ENCODE data around the gene ERC2.
"Not testable (repeated sequence)": the region's sequence is repeated elsewhere in the genome, so short reads cannot be mapped to it uniquely, and the experiment has no call there.

ERC2 gene

DNA sequence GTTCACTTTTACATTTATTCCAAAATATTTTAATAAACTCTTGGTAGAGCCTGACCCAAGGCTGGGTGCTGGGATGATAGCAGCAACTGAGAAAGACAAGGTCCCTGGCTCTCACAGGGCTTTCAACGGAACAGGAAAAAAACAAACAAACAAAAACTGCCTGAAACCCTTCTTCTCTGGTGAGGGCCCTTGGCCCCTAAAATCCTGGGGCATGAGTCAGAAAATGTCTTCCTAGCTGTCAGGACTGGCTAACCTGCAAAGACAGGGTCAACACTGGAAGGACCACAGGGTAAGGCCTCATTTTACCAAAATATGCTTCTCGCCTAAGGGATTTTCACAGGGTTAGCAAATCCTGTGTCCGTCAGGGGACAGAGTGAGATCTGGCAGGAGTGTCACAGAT lies 935.5 kb downstream of the ERC2 start:
- DNase-seq: no peak

DNA sequence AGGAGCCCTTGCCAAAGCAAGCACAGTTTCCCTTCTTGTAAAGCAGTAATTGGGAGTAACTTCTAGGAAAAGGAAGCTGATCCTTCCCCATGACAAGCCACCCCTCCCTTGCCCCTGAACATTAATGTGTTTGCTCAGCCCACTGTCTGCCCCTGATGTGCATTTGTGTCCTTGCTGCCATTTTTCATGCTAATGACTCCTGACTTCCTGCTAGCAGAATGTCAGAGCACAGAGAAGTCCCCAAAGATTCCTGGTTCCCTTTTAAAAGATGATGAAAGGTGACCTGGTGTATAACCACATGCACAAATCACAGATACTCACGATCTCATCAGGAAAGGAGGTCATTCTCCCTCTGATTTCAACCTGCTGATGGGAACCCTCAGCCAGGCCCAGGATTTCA lies 936.9 kb downstream of the ERC2 start:
- no peak for DNase-seq

DNA sequence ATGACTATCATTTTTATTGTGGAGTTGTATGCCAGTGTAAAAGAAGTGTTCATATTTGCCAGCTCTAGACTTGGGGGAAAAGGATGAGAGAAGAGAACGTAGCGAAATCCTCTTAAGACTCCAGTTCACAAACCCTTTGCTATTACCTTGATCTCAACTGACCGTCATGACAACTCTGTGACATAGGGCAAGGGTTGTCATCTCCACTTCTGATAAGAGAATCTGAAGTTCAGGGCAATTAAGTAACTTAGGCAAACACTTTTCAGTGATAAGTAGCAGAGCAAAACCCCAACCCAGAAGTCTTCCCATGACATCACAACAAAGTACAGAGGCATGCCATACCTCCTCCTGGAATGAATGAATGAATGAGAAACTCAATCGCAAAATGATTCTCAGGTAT lies 940.9 kb downstream of the ERC2 start:
- DNase-seq: no peak

DNA sequence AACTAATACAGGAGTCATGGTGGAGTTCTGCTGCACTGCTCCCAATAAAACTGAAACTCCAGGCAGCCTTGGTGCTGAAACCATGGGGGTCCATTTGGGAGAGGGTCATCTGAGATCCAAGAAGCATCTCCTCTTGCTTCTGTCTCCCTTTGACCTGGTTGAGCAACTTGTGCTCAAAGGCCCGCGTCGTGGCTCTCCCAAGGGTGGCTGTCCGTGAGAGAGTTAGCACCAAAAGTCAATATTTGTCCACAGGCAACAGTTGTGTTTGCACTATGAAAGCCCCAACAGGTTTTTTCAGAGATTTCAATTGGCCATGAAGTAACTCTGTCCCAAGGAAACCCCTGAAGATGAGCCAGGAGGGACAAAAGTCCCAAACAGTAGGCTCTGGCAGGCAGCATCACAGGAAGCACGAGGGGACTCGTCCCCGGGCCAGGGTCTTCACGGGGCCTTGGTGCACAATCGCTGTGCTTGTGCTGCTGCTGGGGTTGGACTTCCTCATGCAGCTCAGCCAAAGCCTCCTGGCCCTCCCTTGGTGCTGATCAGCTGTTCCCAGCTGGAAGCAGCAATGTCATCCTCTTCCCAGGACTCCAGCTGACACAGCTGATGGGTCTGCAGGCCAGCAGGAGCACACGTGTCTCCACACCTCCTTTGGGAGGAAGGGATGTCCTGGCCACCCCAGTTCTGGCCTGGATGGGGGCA lies 941.8 kb downstream of the ERC2 start:
- DNase-seq: no peak

DNA sequence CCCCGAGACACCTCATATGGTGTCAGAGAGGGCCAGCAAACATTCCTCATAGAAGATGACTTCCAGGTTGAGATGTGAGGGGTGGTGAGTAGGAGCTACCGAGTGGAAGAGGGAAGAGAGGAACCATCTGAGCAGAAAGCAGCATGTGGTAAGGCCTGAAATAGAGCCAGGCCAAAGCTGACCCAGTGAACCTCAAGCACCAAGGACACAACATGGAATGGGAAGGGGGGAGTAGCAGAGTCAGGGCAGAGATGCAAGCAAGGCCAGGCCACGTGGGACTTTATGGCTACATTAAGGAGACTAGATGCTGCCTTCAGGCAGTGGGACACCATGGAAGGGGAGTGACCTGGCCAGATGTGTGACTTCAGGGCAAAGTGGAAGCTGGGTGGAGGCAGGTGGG lies 942.8 kb downstream of the ERC2 start:
- no peak for DNase-seq

DNA sequence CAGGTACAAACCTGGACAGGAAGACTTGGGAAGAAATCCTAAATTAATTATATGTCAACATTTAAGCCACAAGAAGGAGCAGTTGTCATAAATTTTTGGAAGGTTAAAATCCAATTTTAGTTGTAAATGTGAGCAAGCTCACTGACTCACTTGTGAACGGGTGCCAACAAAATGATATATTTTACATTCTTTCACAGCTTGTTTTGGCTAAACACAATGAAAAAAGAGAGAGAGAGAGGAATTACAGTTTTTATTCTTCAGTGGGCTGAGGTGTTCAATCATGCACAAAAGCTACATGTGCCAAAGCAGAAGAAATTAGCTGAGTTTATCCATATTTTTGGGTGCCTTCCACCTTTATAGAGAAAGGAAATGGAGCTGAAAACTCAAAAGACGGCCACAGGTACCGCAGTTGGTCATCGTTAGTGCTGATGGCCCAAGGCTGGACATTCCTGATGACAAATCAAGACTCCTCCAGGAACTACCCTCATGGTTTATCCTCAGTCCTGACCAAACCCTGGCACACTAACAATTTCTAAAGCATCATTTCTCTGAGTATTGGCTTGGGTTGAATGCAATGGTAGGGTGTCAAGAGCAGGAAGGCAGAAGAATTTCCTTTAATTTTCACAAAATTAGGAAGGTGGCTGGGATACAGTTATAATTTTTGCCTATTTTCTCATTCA lies 943.6 kb downstream of the ERC2 start:
- DNase-seq: peak; percentile 14

DNA sequence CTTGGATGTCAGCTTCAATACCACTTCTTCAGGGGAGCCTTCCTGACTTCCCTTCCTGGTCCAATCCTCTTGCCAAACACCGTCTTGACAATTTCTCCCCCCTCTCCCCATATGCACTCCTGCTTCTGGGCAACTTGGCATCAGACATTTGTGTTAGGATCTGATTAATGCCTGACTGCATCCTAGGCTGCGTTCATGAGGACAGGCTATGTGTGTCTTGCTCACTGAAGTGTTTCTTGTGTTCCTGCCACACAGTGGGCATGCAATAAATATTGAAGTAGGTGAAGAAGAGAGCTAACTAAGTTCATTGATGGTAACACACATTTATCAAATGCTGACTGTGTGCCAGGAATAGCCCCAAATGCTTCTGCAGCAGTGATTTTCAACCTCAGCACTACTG lies 944.8 kb downstream of the ERC2 start:
- DNase-seq: no peak

DNA sequence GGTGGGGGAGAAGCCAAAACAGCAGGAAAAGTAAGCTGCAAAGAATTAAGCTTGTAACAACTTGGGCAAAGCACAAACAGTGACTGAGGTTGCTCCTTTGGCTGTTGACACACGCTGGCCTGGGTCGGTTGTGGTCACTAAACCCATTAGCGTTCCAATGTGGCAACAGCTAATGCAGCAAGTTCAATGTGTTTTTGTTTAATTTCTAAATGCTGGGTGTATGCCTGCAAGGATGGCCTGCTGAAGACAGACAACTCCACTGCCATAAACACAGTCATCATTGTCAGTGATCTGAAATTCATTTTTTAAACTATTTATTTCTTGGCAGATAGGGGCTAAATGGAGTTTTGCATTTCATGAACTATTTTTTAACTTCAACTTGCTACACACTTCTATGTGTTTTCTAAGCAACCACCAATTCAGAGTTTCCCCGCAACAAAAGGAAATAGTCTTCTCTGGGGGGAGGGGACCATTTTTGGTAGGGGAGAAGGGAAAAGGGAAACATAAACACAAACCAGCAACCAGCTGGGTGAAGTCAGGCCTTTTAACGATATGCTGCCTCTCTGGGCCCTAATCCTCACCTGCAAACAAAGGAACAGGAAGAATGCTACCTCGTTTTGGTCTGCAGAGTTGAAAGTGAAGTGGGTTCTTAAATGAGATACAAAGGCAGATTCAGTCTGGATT lies 946.4 kb downstream of the ERC2 start:
- DNase-seq: no peak

DNA sequence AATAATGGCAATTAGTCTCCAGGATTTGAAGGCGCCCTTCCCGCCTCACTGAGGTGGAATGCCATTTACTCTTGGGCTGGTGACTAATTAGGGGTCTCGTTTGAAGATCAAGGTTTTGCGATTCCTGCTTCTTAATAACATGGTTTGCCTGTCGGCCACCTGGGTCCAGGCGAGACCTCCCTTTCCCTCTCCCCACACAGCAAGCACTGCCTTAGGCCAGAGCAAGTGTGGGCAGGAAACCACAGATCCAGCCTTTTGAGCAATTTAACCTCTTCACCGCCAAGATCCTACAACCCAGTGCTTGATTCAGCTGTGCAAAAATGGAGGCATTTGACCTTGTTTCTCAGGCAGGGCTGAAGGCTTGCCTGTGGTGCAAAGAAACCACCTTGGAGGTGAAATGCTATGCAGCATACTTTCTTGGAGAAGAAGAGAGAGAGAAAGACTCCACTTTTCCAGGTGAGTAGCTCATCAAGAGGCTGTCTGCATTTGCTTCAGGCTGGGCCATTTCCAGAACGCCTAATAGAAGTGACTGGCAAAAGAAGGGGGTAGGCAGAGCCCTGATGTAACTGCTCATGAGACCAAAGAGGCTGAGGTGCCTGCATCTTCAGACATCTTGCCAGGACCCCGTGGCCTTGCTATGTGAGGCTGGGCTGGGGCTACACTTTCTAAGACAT lies 947.1 kb downstream of the ERC2 start:
- no peak for DNase-seq

DNA sequence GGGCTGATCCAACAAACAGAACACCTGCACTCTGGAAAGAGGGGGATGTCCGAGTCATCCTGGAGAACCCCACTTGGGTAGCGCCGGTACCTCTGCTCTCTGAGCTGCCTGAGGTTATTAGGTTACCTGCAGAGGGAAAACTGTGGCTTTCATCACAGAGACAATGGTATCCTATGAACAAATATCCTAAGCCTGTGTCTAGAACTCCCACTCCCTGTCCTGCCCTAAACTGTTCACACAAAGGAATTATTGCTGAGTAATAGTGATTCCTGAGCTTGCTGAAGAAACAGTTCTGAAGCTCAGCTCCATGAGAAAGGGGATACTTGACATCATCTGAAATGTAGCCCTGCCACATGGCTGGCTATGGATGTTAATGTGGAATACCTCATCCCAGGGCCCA lies 949.2 kb downstream of the ERC2 start:
- DNase-seq: no peak

DNA sequence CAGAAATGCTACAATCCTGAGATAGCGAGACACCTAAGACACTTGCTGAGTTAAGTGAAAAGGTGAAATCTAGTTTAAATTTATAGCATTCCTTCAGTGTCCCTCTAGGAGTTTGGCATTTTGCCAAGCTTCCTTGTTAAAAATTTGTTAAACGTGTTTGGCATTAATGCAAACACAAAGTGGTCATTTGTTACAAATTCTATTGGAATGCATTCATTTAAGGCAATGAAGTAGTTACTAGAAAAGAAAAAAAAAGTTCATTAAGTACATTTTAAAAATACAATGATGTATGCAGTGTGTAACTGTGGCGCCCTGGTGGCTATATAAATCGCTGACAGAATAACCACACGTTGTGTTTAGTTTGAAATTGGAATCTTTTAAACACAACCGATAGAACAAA lies 949.8 kb downstream of the ERC2 start:
- no peak for DNase-seq

DNA sequence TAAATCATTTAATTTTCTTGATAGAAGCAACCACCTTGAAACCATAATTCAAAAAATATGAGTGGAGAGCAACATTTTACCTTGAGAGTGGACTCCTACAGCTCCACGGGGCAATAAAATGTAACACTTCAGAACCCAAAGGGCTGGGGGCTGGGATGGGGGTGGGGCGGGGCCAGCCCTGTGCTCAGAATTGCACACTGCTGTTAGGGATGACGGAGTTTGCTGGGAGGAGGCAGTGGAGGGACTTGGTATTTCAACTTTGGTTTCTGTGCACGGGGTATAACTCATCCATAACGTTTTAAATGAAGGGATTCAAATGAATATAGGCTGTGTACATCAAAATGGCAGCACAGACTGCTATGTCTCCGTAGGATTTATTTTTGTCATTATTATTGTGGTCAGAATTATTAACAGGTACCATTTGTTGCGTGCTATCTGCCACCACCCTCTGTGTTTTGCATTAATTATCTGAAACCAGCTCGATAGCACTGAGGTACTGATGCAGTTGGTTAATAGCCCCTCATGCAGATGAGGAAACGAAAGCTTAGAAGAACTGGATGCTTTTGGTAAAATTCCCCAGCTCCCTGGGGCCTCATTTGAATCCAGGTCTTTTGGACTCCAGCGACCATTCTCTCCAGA lies 951.8 kb downstream of the ERC2 start:
- no peak for DNase-seq

DNA sequence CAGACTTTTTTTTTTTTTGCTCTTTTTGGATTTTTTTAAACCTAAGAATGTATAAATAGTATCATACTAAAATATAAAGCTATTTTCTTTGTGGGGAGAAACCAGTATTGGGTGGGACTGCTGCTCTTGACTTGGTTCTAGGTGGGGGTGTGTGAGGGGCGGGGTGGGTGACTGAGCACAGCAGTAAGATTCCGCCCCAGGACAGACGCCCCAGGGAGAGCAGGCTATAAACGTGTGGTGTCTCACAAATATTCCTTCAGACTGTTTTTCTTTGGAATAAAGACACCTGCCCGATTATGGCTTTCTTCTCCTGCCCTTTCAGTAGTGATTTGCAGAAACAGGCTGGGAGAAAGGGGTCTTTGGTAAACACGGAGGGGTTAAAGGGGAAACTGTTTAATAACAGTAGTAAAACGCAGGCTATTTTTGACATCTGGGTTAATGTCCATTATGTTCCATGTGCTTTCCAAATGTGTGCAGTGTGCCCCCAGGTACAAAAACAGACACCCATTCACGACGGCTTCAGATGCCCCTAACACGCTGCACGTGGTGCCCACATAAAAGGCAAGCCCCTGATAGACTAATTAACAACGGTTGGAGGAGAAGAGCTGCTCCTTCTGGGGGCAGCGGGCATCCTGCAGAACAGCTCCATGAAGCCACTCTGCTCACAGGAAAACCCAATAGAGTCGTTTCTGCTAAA lies 952.6 kb downstream of the ERC2 start:
- DNase-seq: no peak

DNA sequence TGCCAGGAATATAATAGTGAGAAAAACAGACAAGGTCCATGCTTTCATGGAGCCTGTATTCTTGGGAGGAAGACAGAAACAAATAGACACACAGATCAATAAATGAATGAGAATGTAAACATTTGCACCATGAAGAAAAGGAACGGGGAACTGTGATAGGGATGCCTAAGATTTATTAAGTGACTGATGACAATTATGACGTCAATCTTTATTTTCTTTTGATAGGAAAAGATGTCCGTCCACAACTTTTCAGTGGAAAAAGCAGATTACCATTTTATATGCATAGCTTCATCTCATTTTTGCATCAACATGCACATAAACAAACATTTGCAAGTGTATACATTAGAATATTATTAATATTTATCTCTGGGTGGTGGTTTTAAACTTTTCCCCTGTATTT lies 953.3 kb downstream of the ERC2 start:
- DNase-seq: no peak

DNA sequence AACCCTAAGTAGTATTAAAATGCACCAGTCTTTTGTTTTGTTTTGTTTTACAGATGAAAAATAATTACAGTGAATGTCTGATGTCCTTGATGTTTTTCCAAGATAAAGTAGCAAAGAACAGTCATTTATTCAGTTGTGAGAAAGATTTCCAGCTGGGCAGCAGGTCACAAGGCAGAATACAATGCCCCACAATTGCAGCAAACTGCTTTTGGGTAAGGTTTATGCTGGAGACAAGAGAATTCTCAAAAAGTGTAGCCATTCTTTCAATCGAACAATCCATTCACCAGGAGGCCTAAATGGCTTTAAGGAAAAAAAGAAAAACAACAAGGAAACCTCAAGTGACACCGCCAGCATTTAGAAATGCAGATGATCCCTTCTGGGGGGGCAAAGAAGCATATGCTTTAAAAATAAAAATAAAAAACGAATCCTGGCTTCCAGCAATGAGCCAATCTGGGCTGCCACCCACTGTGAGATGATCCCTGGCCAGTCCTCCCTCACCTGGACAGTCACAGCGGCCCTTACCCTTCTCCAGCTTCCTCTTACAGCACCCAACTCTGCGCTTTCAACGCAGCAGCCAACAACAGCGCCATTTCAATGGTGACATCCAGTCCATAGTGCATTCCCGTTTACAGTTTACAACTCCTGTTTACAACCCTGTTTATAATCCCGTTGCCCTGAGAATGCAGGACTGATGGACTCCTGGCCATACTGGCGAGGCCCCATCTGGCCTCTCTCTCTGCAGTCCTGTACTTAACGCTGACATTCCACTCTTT lies 955.5 kb downstream of the ERC2 start:
- no peak for DNase-seq

DNA sequence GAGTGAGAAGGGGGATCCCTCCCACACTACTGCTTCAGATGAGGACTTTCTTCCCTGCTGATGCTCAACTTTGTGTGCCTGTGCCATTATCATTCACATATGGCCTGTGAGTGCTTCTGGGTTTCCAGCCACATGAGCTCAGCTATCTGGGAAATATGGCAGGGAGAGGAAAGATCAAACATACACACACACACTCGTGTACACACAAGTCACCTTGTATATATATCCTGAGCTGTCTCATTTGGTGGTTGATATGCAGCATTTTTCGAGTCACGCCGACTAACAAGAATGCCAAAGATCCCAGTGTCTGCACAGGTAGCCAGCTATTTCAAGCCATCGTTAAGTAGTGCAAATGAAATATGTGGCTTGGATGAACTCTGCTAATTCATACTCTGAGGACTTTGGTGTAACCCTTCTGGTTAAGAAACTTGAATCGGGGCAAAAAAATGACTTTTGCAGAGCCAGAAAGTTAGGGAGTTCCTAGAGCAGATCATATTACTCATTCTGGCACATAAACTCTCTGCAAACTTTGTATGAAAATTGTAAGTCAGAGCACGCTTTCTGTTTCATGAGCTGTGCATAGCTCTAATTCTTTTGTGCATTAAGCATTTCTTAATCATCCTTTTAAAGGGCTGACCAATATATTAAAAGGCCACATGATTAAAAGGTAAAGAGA lies 956.2 kb downstream of the ERC2 start:
- no peak for DNase-seq

DNA sequence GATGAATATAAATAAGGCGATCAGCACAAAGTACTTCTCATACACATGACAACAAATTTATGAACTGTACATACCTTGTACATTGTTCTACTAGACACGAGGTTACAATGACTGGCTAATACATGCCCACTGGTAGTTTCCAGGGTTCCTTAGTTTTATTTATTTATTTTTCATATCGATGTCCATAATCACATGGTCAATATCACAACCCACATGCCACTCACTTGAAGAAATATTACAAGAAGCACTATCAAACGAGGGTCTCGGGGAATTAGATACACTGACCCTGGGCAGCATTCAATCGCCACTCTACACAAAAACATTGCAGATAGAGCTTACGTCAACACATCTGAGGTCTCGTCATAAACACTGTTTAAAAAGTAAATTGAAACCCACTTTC lies 959.9 kb downstream of the ERC2 start:
- DNase-seq: no peak

DNA sequence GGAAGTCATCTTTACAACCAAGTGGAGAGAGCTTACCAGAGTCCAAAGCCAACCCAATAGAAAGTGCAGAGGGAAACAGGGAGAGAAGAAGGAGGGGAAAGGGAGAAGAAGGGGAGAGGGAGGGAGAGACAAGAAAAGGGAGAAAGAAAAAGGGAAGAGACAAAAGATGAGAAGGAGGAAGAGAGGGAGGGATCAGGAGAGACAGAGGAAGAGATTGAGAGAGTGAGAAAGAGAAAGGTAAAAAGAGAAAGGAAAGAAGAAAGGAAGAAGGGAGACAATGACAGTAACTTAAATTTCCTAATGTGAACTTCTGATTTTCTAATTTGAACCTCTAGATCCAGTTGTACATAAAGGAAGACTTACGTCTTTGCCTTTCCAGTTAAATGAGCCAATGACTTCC lies 960.5 kb downstream of the ERC2 start:
- no peak for DNase-seq

DNA sequence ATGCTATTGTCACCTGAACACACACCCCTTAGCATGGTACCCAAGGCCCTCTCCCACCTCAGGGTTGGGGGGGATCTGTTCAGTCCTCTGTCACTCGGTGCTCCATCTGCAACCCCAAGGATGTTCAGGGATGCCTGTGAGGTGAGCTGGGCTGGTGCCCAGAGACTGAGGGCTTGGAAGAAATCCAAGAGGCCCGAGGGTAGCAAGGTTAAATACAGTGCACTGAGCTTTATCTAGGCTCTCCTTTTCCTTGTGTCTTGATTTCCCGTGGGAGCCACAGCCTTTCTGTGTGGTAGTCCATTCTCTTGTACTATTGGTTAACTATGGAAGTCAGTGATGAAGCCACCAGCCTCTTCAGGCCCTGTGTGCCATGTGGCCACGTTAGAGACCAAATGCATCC lies 962.5 kb downstream of the ERC2 start:
- no peak for DNase-seq

DNA sequence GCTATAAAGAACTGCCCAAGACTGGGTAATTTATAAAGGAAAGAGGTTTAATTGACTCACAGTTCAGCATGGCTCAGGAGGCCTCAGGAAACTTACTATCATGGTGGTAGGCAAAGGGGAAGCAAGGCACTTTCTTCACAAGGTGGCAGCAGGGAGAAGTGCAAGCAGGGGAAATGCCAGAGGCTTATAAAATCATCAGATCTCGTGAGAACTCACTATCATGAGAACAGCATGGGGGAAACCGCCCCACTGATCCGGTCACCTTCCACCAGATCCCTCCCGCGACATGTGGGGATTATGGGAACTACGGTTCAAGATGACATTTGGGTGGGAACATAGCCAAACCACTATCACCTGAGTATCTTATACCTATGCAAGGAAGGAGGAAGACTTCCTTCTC lies 963.2 kb downstream of the ERC2 start:
- not testable (repeated sequence) for DNase-seq

DNA sequence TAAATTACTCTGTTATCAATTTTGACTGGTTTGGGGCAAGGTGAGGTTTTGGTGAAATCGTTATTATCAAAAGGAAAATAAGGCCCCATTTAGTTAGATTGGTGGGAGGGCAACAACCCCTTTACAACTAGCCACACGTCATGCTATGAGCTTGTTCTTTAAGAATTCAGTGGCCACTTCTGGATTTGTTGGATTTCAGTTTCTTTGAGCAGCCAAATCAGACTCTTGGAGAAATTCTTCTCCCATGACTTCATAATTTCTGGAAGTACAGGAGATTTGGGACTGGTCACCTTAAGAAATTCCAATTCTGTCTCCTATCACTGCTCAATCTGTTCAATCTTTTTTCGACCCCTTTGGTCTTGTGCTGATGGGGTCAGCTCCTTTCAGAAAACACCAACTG lies 966.4 kb downstream of the ERC2 start:
- no peak for DNase-seq

Data from NCI-H446 treated with DMSO at 0.1 percent for 48 hours (cell line).